DOHH2 (cell line): Measurements from ENCODE around the gene SBF1.

ENCODE experiments used
- H3F3A ChIP-seq: fragments of 200-600 bp; sonication (generic), shearing (Covaris generic); 2 replicates; pipeline ENCODE4 v1.6.0; 2016; ENCODE audit warnings: antibody characterized with exemption, mild to moderate bottlenecking; ENCODE audit not compliant: control insufficient read depth, insufficient read depth
- H3K27ac ChIP-seq: fragments of 200-600 bp; sonication (generic); 2 replicates; pipeline ENCODE4 v1.5.1; 2014; ENCODE audit warnings: low read depth, mild to moderate bottlenecking, low read length, moderate library complexity
- H3K27me3 ChIP-seq: fragments of 200-600 bp; sonication (generic); 2 replicates; pipeline ENCODE4 v1.6.1; 2014; ENCODE audit warnings: mild to moderate bottlenecking, low read length, mixed read lengths; ENCODE audit not compliant: control insufficient read depth
- H3K36me3 ChIP-seq: fragments of 200-600 bp; sonication (generic); 2 replicates; pipeline ENCODE4 v1.6.1; 2014; ENCODE audit warnings: mild to moderate bottlenecking, low read length, moderate library complexity, mixed read lengths; ENCODE audit not compliant: control insufficient read depth
- H3K4me1 ChIP-seq: fragments of 200-600 bp; sonication (generic); 2 replicates; pipeline ENCODE4 v1.6.1; 2014; ENCODE audit warnings: mild to moderate bottlenecking, low read length, mixed read lengths; ENCODE audit not compliant: control insufficient read depth
- H3K4me2 ChIP-seq: fragments of 200-600 bp; sonication (generic); 2 replicates; pipeline ENCODE4 v1.6.0; 2014; ENCODE audit warnings: mild to moderate bottlenecking, low read length, moderate library complexity
- H3K4me3 ChIP-seq: fragments of 200-600 bp; sonication (generic); 2 replicates; pipeline ENCODE4 v1.5.1; 2014; ENCODE audit warnings: mild to moderate bottlenecking, low read length, mixed read lengths
- H3K79me2 ChIP-seq: fragments of 200-600 bp; sonication (generic); 2 replicates; pipeline ENCODE4 v1.6.1; 2014; ENCODE audit warnings: mild to moderate bottlenecking, low read length, mixed read lengths; ENCODE audit not compliant: control insufficient read depth
- H3K9me2 ChIP-seq: fragments of 200-600 bp; sonication (generic); replicated peaks from 2 replicates; pipeline ENCODE4 v1.6.1; 2014; ENCODE audit warnings: mild to moderate bottlenecking, low read length, mixed read lengths; ENCODE audit not compliant: control insufficient read depth
- H3K9me3 ChIP-seq: fragments of 200-600 bp; sonication (generic); 2 replicates; pipeline ENCODE4 v1.6.1; 2014; ENCODE audit warnings: antibody characterized with exemption, low read length, mixed read lengths; ENCODE audit not compliant: control insufficient read depth, insufficient read depth
- H4K20me1 ChIP-seq: fragments of 200-600 bp; sonication (generic); 2 replicates; pipeline ENCODE4 v1.6.0; 2014; ENCODE audit warnings: low read depth, mild to moderate bottlenecking, antibody characterized with exemption, low read length, moderate library complexity; ENCODE audit not compliant: control insufficient read depth, insufficient read depth
- CTCF ChIP-seq: fragments of 200-600 bp; sonication (generic); IDR thresholded peaks from one replicate; pipeline ENCODE4 v1.5.1; 2014; ENCODE audit warnings: antibody characterized with exemption, mild to moderate bottlenecking, low read depth, low read length; ENCODE audit not compliant: poor library complexity, severe bottlenecking
- EZH2phosphoT487 ChIP-seq: fragments of 200-600 bp; sonication (generic); IDR thresholded peaks from 2 replicates; pipeline ENCODE4 v1.6.1; 2017; ENCODE audit warnings: borderline replicate concordance, mild to moderate bottlenecking, antibody characterized with exemption, low read length, moderate library complexity, mixed read lengths

Gene SBF1

GRCh38 chr22:50505776-50506610 lies 31.2 kb upstream of the SBF1 start:
- no peaks in the 10 kb centered on the region for H3K27me3 ChIP-seq
- no peak overlapping the region for H3K27ac ChIP-seq
- H3K36me3 ChIP-seq, result peaks cover 48% of the 10 kb centered on the region
- peaks cover 19% of the 10 kb centered on the region for H3K4me1 ChIP-seq
- no peaks in the 10 kb centered on the region for H3F3A ChIP-seq
- H3K4me3 ChIP-seq, result peak overlapping the region; percentile 100
- H3K9me2 ChIP-seq, result no peaks in the 10 kb centered on the region
- peaks cover 10% of the 10 kb centered on the region; the same call in 1 of the 2 replicates for H4K20me1 ChIP-seq
- no peaks in the 10 kb centered on the region for H3K9me3 ChIP-seq
- peaks cover 58% of the 10 kb centered on the region for H3K79me2 ChIP-seq
- TF ChIP-seq EZH2phosphoT487 (no peak), CTCF (no peak)
- H3K4me2 ChIP-seq, result peak overlapping the region; percentile 99

- H4K20me1 ChIP-seq, result peaks cover 10% of the 10 kb centered on the region; the same call in 1 of the 2 replicates
Measured at GRCh38 chr22:50505276-50505775, 30.5 kb upstream of the SBF1 start.

GRCh38 chr22:50504369-50505211 lies 29.8 kb upstream of the SBF1 start:
- no peak overlapping the region for H3K27ac ChIP-seq
- peaks cover 44% of the 10 kb centered on the region for H3K79me2 ChIP-seq
- H3F3A ChIP-seq, result no peaks in the 10 kb centered on the region; the same call in 1 of the 2 replicates
- no peak overlapping the region for H3K4me2 ChIP-seq
- no peaks in the 10 kb centered on the region for H3K27me3 ChIP-seq
- peaks cover 10% of the 10 kb centered on the region; the same call in 1 of the 2 replicates for H4K20me1 ChIP-seq
- peaks cover 23% of the 10 kb centered on the region for H3K4me1 ChIP-seq
- no peaks in the 10 kb centered on the region for H3K9me3 ChIP-seq
- TF ChIP-seq EZH2phosphoT487 (no peak), CTCF (no peak)
- H3K36me3 ChIP-seq, result peaks cover 42% of the 10 kb centered on the region
- no peak overlapping the region for H3K4me3 ChIP-seq
- H3K9me2 ChIP-seq, result no peaks in the 10 kb centered on the region

More at GRCh38 chr22:50505276-50505775, 30.5 kb upstream of the SBF1 start:
- no peaks in the 10 kb centered on the region for H3K27me3 ChIP-seq
- no peak overlapping the region for H3K27ac ChIP-seq
- peaks cover 51% of the 10 kb centered on the region for H3K79me2 ChIP-seq
- H3K4me1 ChIP-seq, result peaks cover 19% of the 10 kb centered on the region
- H3F3A ChIP-seq, result no peaks in the 10 kb centered on the region; the same call in 1 of the 2 replicates
- no peak overlapping the region for H3K4me3 ChIP-seq
- no peaks in the 10 kb centered on the region for H3K9me3 ChIP-seq
- H3K4me2 ChIP-seq, result no peak overlapping the region
- TF ChIP-seq CTCF, result no peak
- no peak for TF ChIP-seq EZH2phosphoT487
- H3K36me3 ChIP-seq, result peaks cover 45% of the 10 kb centered on the region
- H3K9me2 ChIP-seq, result no peaks in the 10 kb centered on the region
